ENCODE measurements around the gene KLF8.

KLF8 gene

DNA sequence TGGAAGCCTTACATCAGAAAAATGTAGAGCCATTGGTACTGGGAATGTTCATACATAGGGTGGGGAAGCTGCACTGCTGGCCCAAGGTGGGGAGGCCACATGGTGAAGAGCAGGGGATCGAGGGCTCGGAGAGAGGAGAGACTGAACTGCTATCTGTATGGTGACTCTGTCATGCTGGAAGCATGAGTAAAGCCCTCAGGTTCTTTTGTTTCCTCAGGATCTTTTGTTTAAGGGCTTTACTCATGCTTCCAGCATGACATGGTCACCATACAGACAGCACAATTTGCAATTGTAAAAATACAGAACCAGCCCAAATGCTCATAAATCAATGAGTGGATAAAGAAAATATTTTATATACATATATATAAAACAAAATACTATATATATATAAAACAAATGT, 78.4 kb downstream of the KLF8 start:
- no peak for DNase-seq

DNA sequence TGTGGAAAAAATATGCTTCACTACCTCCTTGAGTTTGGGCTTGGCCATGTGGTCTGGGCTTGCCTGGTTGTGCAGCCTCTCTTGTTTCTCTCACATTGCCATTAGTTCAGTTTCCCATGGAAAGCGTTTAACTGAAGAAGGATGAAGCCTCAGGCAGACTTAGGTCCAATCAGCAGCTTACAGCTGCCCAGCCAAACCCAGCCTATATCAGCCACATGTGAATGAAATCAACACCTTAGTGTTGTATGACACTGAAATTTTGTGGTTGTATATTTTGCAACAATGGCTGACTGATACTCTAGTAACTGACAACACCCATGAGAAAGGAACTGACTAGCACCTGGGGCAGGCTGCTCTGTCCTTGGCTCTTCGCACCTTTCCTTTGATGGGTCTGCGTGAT, 81.2 kb downstream of the KLF8 start:
- no peak for DNase-seq

DNA sequence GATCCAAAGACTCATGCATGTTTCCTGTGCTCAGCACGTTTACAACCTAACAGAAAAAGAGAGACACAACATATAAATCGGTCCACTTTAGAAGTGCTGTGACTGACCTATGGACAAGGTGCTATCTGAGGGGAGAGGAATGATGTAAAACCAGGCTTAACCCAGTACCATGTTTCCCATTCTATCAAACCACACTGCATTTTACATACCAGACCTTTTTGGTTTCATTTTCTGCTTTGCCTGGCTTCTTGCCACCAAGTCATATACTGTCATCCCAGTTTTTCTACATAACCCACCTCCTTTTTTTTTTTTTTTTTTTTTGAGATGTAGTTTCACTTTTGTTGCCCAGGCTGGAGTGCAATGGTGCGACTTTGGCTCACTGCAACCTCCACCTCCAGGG, 82.2 kb downstream of the KLF8 start:
- peak; percentile 13 for DNase-seq

DNA sequence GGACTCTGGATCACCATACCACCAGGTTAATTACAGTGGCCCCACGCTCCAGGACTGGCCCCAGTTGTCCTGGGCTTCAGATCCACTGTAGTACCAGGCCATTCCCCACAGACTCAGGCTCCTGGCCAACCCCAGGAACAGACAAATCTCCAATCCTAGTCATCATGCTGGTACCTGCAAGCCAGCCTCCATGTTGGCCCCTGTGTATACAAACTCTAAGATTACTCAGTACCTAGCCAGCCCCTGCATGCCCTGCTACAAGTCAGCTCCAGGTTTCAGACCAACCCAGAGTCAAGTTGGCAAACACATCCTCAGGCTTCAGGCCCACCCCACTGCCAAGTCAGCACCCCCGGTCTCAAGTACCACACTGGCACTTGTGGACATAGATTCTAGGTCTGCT, 85.9 kb downstream of the KLF8 start:
- no peak for DNase-seq

DNA sequence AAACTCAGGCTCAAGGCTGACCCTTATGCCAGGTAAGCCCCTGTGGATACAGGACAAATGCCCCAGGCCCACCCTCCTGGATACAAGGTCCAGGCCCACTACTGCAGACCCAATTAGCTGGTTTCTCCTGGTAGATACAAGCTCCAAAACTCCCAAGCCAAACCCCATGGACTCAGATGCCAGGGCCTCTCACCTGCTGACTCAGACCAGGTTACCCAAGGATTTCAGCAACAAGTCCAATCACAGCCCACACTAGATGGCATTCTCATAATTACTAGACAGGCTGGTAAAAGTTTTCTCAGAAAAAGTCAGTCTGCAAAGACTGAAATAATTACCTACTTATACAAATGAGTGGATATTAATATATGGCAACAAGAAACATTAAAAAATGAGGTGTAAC, 87.0 kb downstream of the KLF8 start:
- DNase-seq, result no peak
